ENCODE data around the gene BCAT1. TPM values are rescaled to one million over a fixed set of nuclear protein-coding genes. Genes with fewer than 3 reads are reported as not detected.
A peak's percentile ranks its signal among the peaks of the same experiment; 100 is the strongest.
"Not testable (repeated sequence)": the region's sequence is repeated elsewhere in the genome, so short reads cannot be mapped to it uniquely, and the experiment has no call there.

BCAT1 gene
- total RNA-seq, 1 donor: 453 TPM

DNA sequence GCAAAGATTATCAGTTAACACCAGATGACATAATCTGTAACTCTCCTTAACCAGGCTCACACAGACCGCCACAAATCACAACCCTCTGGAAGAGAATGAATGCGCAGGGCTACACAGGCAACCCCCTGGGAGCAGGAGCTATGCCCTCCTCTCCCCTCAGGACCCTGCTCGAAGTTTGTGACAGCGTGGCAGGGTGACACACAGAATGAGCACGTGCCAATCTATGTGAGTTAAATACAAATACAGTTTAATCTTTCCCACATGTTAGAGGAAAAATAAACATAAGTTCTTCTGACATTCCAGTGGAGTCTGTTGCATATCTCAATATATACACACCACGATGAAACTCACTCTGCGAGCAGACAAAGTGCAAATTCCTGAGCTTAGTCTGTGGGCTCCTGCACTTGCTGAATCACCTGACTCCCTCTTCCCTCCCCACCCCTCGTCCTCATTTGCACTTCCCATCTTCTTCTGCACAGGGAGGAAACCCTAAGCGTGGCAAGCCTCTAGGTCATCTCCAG lies 37.6 kb downstream of the BCAT1 start:
- TF ChIP-seq, protein P1, sequence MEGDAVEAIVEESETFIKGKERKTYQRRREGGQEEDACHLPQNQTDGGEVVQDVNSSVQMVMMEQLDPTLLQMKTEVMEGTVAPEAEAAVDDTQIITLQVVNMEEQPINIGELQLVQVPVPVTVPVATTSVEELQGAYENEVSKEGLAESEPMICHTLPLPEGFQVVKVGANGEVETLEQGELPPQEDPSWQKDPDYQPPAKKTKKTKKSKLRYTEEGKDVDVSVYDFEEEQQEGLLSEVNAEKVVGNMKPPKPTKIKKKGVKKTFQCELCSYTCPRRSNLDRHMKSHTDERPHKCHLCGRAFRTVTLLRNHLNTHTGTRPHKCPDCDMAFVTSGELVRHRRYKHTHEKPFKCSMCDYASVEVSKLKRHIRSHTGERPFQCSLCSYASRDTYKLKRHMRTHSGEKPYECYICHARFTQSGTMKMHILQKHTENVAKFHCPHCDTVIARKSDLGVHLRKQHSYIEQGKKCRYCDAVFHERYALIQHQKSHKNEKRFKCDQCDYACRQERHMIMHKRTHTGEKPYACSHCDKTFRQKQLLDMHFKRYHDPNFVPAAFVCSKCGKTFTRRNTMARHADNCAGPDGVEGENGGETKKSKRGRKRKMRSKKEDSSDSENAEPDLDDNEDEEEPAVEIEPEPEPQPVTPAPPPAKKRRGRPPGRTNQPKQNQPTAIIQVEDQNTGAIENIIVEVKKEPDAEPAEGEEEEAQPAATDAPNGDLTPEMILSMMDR (IDR thresholded peaks at IDR 0.05; ENCODE audit: insufficient read depth, low read length): no peak
- peak; percentile 79 for DNase-seq (ENCODE audit: low read depth)
- H3K4me3 ChIP-seq (ENCODE audit: low read depth, low read length): no peak overlapping the region

DNA sequence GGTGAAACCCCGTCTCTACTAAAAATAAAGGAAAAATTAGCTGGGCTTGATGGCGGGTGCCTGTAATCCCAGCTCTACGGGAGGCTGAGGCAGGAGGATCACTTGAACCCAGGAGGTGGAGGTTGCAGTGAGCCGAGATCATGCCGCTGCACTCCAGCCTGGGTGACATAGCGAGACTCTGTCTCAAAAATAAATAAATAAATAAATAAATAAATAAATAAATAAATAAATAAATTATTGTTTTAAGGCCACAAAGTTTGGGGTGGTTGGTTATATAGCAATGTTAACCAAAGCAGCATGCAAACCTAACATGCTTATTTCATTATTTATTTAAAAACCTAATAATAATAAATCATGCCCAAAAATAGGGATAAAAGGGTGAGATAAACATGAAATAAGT lies 38.7 kb downstream of the BCAT1 start:
- not testable (repeated sequence) for DNase-seq (ENCODE audit: low read depth); H3K4me3 ChIP-seq (ENCODE audit: low read depth, low read length)

DNA sequence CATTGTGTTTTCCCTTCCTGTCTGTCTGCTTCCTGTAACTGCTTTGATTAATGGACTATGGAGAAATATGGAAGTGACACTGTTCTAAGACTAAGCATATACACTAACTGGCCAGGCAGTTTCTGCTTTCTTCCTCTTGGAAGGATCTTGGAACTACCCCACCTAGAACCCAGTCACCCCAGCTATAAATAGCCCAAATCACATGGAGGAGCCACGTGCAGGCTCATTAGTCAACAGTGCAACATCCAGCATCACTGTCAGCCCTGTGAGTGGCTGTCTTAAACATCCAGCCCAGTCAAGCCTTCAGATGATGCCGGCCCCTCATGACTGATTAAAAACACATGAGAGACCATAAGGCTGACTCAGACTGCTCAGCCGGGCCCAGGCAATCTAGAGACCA lies 39.2 kb downstream of the BCAT1 start:
- TF ChIP-seq, protein P1 (IDR thresholded peaks at IDR 0.05; ENCODE audit: insufficient read depth, low read length): no peak
- peak; percentile 98 for DNase-seq (ENCODE audit: low read depth)
- no peak overlapping the region for H3K4me3 ChIP-seq (ENCODE audit: low read depth, low read length)

DNA sequence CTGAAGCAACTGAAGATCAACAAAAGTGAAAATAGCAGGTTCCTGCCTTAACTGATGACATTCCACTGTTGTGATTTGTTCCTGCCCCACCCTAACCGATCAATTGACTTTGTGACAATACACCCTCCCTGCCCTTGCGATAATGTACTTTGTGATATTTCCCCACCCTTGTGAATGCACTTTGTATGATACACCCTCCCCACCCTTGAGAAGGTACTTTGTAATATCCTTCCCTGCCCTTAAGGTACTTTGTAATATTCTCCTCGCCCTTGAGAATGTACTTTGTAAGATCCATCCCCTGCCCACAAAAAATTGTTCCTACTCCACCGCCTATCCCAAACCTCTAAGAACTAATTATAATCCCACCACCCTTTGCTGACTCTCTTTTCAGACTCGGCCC lies 41.4 kb downstream of the BCAT1 start:
- no peak overlapping the region for H3K4me3 ChIP-seq (ENCODE audit: low read depth, low read length)
- TF ChIP-seq, protein P1 (IDR thresholded peaks at IDR 0.05; ENCODE audit: insufficient read depth, low read length): no peak
- DNase-seq (ENCODE audit: low read depth): no peak

DNA sequence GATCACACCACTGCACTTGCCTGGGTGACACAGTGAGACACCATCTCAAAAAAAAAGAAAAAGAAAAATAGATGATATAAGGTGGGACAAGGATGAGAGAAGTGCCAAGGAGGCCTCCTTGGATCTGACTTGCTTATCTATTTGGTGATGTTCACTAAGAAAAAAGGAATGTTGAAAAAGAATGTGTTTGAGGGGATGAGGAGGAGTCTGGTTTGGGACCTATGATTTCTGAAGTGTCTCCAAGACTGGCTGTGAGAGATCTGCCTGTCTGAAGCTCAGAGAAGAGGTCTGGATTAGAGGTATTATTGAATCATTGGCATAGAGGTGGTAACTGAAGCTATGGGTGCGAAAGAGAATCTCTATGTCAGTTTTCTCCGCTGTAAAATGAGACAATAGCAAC lies 42.8 kb downstream of the BCAT1 start:
- no peak overlapping the region for H3K4me3 ChIP-seq (ENCODE audit: low read depth, low read length)
- DNase-seq (ENCODE audit: low read depth): no peak
- TF ChIP-seq, protein P1 (IDR thresholded peaks at IDR 0.05; ENCODE audit: insufficient read depth, low read length): no peak

DNA sequence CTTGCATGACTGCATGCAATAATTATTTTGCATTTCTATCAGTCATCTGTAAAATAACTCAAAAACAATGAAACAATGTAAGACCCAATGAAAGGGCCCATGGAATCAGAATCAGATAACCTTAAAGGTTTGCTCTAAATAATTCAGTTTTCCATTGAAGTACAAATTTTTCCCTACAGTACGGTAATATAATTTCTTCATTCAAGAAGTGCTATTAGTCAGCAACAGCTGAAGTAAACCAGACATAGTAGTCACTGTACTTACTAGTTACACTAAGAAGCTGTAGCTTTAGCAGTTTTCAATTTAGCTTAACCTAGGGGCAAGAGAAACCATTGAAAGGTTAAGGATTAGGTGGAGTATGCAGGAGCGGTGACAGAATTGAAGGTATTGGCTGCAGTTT lies 43.5 kb downstream of the BCAT1 start:
- H3K4me3 ChIP-seq (ENCODE audit: low read depth, low read length): no peak overlapping the region
- peak; percentile 57 for DNase-seq (ENCODE audit: low read depth)
- TF ChIP-seq, protein P1 (IDR thresholded peaks at IDR 0.05; ENCODE audit: insufficient read depth, low read length): no peak

DNA sequence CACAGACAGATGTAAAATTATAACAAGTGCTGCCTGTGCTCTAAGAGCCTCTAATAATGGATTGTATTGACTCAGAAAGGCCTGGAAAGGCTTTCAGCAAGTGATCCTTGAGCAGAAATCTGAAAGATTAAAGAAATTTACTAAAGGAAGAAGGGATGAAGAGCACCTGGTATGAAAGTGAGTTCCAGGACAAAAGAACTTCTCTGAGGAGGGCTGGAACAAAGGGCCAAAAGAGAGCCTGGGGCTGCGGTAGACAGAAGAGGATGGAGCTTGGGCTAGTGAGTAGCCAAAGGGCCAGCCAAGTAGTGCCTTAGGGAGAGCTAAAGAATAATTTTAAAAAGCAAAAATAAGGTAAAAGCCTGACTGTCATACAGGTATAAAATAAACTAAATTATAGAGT lies 44.0 kb downstream of the BCAT1 start:
- no peak overlapping the region for H3K4me3 ChIP-seq (ENCODE audit: low read depth, low read length)
- TF ChIP-seq, protein P1 (IDR thresholded peaks at IDR 0.05; ENCODE audit: insufficient read depth, low read length): no peak

More for the DNA sequence above, 44.0 kb downstream of the BCAT1 start:
- DNase-seq (ENCODE audit: low read depth): no peak
